GM13977 (cell line): ENCODE results near the gene PCBD1.

Experiments
- DNase-seq: peaks from one replicate; pipeline ENCODE4 v3.0.0; 2012; ENCODE audit warnings: low spot score
- in situ Hi-C: fragments of 300-500 bp; cut with MboI; formaldehyde crosslinking; loops from one replicate; pipeline ENCODE4 v1.12.0; 2022; ENCODE audit warnings: low sequenced_read_pairs, low pct_unique_long_range_greater_than_20kb, mixed read lengths, inconsistent platforms; ENCODE audit not compliant: unreplicated experiment
- TF ChIP-seq, protein P1 (sequence below): IDR thresholded peaks from 2 replicates; pipeline ENCODE4 v1.5.1; 2012; ENCODE audit warnings: mild to moderate bottlenecking, control low read depth; ENCODE audit not compliant: insufficient read depth; ENCODE audit errors: extremely low read depth, missing control alignments

PCBD1 gene

DNA sequence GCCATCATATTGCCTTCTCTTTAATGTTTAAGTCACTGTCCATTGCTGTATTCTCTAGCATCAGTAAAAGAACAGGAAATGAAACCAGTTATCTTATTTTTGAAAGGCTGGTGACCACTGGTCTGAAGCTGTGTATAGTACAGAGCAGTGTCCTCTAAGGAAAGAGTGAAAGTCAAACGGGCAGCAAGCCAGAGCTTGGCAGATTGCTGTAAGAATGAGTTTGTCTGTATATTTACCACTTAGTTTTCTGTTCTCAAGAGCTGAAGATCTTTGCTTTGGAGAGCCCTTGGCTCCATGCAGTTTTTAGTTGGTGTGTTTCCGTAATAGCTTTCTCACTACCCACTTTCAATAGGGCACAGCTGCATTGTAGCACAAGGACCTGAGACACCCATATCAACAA, 31.9 kb downstream of the PCBD1 start:
- in situ Hi-C loops, result no loop called here
- TF ChIP-seq, protein P1, sequence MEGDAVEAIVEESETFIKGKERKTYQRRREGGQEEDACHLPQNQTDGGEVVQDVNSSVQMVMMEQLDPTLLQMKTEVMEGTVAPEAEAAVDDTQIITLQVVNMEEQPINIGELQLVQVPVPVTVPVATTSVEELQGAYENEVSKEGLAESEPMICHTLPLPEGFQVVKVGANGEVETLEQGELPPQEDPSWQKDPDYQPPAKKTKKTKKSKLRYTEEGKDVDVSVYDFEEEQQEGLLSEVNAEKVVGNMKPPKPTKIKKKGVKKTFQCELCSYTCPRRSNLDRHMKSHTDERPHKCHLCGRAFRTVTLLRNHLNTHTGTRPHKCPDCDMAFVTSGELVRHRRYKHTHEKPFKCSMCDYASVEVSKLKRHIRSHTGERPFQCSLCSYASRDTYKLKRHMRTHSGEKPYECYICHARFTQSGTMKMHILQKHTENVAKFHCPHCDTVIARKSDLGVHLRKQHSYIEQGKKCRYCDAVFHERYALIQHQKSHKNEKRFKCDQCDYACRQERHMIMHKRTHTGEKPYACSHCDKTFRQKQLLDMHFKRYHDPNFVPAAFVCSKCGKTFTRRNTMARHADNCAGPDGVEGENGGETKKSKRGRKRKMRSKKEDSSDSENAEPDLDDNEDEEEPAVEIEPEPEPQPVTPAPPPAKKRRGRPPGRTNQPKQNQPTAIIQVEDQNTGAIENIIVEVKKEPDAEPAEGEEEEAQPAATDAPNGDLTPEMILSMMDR, result no peak
- no peak for DNase-seq

DNA sequence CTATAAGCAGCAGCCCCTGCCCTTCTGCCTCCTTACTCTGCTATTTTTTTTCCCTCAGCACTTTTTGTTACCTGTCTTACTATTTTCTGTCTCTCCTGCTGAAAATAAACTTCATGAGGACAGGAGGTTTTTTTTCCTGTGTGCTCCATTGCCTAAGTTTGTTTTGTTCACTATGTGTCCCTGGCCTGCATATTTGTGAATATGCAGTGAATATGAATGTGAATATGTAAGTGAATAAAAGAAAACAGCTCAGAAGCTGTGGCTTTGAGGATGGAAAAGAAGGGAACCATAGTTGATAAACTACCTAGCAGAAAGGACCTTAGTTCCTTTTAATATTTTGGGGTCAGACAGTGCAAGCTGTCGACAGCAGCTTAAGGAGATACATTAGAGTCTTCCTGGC, 34.9 kb downstream of the PCBD1 start:
- TF ChIP-seq, protein P1, result no peak
- no peak for DNase-seq
- in situ Hi-C loops, result no loop called here

- TF ChIP-seq, protein P1, result no peak
- no peak for DNase-seq
- in situ Hi-C loops, result no loop called here
Observed at GRCh38 chr10:70853038-70853437, 35.3 kb downstream of the PCBD1 start.

DNA sequence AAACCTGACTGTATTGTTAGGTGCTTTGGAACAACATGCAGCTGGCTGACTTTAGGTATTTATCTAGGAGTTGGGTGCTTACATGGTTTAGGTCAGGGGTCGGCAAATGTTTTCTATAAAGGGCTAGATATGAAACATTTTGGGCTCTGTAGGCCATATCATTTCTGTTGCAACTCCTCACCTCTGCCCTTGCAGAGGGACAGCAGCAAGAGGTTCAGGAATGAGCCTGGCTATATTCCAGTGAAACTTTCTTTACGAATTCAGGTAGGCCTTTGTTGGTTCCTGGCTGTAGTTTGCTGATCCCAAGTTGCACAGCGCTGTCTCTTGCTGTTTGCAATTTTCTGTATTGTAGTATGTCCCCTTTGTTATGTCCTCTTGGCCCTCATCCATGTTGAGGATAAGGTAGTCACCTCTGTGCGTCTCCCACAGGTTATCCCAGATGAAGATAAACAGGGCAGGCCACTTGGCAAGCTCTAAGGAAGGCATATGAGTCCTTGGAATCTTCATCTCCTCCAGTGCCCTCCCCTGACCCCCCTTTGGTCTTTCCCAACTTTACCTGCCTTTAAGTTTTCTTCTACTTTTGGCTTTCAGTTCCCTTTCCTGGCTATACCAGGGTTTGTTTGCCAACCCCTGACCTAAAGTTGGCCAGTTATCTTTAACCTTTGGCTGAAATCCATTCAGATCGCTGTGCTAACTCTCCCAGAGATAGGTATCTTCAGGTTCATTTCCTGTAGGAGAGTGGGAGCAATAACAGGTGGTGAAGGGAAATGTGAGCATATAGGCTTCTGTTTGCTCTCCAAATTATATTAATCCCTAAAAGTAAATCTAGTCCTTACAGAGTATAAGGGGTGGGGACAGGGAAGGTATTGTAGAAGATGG, 36.5 kb downstream of the PCBD1 start:
- TF ChIP-seq, protein P1, result no peak
- in situ Hi-C loops, result no loop called here
- no peak for DNase-seq

DNA sequence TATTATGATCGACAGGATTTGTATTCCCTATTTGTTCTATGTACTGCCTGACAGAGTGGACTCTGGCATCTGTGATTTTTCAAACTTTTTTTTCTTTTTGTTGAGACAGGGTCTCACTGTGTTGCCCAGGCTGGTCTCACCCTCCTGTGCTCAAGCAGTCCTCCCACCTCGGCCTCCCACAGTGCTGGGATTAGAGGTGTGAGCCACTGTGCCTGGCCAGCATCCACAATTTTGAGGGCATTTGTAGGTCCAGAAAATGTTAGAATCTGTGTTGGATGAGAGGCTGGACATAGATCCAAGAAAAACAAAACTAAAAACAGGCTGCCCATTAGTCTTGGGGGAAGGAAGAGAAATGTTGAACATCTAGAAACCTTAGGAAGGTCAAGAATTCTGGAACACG, 38.3 kb downstream of the PCBD1 start:
- DNase-seq, result no peak
- in situ Hi-C loops, result no loop called here
- TF ChIP-seq, protein P1, result no peak

- TF ChIP-seq, protein P1, result no peak
- DNase-seq, result no peak
- in situ Hi-C loops, result no loop called here
Observed at GRCh38 chr10:70849582-70850016, 38.8 kb downstream of the PCBD1 start.
